GM12874 (cell line): ENCODE data around the gene MGAT3.

Source experiments
- CTCF ChIP-seq: IDR thresholded peaks from 2 replicates; pipeline ENCODE4 v1.5.1; 2011; ENCODE audit warnings: low read depth, mild to moderate bottlenecking, control low read depth, low read length, moderate library complexity; ENCODE audit not compliant: insufficient read depth

Gene MGAT3

GRCh38 chr22:39435616-39436015 lies 21.2 kb upstream of the MGAT3 start:
- TF ChIP-seq CTCF, result no peak

- TF ChIP-seq CTCF, result no peak
Observed at GRCh38 chr22:39437791-39438704, 18.8 kb upstream of the MGAT3 start.

- TF ChIP-seq CTCF, result no peak
Observed at GRCh38 chr22:39439170-39439569, 17.6 kb upstream of the MGAT3 start.

- no peak for TF ChIP-seq CTCF
Observed at GRCh38 chr22:39443398-39443797, 13.4 kb upstream of the MGAT3 start.

- TF ChIP-seq CTCF, result no peak
Observed at GRCh38 chr22:39444247-39444800, 12.5 kb upstream of the MGAT3 start.

GRCh38 chr22:39444937-39445465 lies 11.8 kb upstream of the MGAT3 start:
- TF ChIP-seq CTCF, result no peak

GRCh38 chr22:39445678-39446077 lies 11.1 kb upstream of the MGAT3 start:
- no peak for TF ChIP-seq CTCF
